AG09309 (cell line): ENCODE measurements around the gene GPR37L1.

Source experiments
- DNase-seq: peaks from one replicate; pipeline ENCODE4 v3.0.0-alpha.2; 2010; ENCODE audit warnings: low read depth
- H3K4me3 ChIP-seq: 2 replicates; pipeline ENCODE4 v1.5.1; 2011; ENCODE audit warnings: mild to moderate bottlenecking, low read depth, low read length, moderate library complexity; ENCODE audit not compliant: control insufficient read depth
- TF ChIP-seq, protein P1 (sequence below): IDR thresholded peaks from 2 replicates; pipeline ENCODE4 v1.5.1; 2011; ENCODE audit warnings: mild to moderate bottlenecking, low read depth, low read length, inconsistent platforms; ENCODE audit not compliant: insufficient read depth, control insufficient read depth; ENCODE audit errors: missing control alignments

The GPR37L1 gene

DNA sequence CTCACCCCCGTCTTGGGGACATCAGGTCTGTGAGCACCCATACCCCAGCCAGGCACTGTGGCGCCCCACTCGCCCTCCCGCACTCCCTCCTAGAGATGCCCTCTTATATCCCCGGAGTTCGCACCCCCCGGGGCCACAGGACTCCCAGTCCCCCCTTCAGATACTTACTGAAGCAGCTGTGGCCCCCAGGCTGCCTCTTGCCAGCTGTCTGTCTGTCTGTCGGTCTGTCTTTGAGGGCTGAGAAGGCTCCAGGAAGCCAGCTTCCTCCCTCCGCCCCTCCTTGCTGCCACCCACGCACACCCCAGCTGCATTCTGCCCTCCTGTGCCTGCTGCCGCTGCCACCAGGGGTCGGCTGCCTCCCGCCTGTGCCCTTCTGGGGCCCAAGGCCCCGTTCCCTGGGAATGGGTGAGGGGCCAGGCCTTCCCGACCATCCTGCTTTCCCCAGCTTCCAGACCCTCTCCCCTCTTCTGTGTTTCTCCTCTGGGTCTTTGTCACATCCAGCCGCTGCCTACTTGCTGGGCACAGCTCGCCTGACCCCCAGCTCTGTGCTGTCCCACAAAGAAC lies 37.7 kb downstream of the GPR37L1 start, which contains the start of gene PTPN7:
Gene PTPN7, minus strand, starts transcription at position 226 of the 564 bp plus-strand sequence. CDS start 1,200 bp downstream, outside the sequence.
- no peak within 1 kb of the TSS for H3K4me3 ChIP-seq
- DNase-seq = no peak

DNA sequence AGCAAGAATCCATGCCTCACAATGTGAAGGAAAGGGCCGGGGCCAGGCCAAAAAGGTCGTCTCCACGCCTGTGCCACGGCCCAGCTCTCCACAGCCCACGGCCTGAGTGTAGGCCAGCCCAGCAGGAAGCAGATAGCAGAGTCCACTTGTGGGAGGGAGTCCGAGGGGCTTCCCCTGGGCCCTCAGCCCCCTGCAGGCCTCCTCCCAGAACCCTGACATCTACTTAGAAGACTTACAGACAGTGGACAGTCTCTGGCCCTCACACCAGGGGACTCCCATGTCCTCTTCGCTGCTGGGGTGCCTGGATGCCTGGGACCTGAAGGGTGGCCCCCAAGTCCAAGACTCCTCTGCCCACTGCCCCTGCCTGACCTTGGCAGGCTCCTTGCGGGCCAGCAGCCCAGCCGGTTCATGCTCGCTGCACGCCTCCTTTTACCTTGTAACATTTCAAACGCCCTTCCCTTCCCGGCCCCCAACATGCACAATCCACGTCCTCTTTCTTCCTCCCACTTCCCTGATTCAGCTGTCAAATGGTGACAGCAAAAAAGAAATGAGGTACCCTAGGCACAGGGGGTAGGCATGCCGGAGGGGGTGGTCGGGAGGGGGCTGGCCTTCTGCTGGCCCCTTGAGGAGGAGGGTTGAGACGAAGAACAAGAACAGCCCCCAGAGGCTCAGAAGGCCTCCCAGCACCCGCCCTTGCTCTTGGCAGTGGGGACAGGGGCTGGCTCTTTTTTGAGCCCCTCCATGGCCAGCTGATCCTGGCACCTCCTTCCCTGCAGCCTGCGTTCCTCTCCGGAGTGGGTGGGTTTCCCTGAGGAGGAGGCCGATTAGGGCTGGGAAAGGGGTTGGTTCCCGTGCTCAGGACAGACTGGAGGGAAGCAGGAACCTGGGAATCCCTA lies 38.7 kb downstream of the GPR37L1 start:
- TF ChIP-seq, protein P1, sequence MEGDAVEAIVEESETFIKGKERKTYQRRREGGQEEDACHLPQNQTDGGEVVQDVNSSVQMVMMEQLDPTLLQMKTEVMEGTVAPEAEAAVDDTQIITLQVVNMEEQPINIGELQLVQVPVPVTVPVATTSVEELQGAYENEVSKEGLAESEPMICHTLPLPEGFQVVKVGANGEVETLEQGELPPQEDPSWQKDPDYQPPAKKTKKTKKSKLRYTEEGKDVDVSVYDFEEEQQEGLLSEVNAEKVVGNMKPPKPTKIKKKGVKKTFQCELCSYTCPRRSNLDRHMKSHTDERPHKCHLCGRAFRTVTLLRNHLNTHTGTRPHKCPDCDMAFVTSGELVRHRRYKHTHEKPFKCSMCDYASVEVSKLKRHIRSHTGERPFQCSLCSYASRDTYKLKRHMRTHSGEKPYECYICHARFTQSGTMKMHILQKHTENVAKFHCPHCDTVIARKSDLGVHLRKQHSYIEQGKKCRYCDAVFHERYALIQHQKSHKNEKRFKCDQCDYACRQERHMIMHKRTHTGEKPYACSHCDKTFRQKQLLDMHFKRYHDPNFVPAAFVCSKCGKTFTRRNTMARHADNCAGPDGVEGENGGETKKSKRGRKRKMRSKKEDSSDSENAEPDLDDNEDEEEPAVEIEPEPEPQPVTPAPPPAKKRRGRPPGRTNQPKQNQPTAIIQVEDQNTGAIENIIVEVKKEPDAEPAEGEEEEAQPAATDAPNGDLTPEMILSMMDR = no peak

More for the DNA sequence above, 37.7 kb downstream of the GPR37L1 start, which contains the start of gene PTPN7:
- TF ChIP-seq, protein P1 = no peak

DNA sequence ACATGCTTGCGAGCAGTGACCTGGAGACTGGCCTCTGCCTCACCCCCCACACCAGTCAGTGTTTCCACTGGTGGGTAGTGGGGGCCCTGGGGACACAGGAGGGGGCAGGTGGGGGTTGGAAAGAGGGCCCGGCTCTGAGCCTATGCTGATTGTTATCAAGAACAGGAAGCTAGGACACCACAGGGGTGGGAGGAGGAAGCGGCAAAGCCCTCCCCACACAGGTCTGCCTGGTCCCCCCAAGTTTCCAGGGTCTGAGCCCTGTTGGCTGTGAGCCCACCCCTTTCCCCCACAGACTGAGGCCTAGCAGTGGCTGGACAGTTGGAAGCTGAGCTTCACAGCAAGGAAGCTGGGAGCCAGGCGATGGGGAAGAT lies 39.3 kb downstream of the GPR37L1 start:
- DNase-seq = no peak

More for the DNA sequence above, 38.7 kb downstream of the GPR37L1 start:
- H3K4me3 ChIP-seq = no peak overlapping the region
- no peak for DNase-seq

DNA sequence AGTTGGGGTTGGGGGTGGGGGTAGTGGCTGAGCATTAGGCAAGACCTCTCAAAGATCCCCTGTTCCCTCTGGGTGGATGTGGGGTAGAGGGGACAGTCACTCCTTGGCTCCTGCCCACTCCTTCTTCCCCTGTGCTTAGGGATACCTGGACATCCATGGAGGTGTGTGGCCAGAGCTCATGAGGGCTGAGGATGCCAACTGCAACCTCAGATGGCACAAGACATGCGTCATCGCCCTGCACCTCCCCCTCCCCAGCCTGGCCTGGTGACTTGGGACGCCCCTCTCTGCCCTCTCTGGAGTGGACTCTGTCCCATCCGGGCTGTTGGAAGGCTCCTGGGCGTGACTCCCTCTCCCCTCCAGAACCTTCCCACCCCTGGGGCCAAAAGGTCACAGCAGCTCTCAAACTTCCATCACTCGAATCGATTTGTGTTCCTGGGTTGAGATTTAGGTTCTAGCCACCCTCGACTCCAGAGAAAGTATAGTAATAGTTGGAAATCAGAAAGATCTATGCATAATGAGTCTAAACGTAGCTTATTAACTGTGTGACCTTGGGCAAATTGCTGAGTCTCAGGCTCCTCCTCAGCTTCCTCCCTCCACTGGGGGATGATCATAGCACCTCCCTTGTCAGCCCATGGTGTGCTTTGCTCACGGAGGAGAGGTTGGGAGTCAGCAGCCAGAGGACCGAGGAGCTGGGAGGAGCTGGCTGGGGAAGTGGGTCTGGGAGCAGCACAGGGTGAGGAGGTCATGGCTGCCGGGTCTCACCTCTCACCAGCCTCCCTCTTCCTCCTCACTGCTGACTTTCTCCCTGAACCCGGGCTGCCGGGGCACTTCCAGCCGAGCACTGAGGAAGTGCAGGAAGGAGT lies 39.9 kb downstream of the GPR37L1 start:
- no peak for DNase-seq
- no peak overlapping the region for H3K4me3 ChIP-seq
- TF ChIP-seq, protein P1 = no peak

More for the DNA sequence above, 39.3 kb downstream of the GPR37L1 start:
- TF ChIP-seq, protein P1 = no peak
- H3K4me3 ChIP-seq = no peak overlapping the region

DNA sequence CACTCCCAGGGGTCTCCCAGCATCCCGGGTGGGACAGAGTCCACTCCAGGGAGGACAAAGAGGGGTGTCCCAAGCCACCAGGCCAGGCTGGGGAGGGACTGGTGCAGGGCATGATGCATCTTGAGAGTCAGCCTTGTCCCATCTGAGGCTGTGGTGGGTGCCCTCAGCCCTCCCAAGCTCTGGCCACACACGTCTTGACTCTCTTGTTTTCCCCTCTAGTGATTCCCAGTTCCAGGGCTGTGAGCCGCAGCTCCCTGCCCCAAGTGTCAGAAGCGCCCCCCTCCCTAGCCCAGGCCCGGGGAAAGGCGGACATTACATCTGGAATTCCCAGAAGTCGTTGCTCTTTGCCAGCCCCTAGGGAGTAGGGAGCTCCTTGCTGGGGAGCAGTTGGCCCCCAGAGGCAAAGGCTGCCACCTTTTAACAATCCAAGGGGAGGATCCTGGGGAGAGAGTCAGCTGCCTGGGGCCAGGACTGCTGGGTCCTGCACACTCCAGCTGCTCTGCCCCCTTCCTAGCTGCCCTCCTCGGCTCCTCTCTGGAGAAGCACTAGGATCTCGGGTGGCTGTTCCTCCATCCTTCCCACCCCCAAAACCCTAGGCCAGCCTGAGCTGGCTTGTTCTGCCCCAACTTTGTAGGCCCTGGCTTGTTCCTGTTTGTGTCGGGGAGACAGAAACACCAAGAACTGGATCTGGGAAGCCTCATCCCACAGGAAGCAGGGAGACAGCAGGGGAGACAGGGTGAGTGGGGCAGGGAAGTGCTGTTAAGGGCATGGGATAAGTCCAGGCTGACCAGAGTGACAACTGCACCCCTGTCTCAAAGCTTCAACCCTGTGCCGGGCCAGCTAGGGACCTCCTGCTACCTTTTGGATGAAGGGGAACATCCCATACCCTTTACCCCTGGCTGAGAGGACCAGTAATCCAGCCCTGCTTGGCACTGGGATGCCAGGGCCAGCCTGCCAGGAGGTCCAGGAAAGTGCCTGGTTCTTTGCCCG lies 40.9 kb downstream of the GPR37L1 start:
- DNase-seq = no peak
- TF ChIP-seq, protein P1 = no peak
- H3K4me3 ChIP-seq = no peak overlapping the region
